Endothelial cell of umbilical vein (primary cell): ENCODE data around the gene ZNF587.

Experiments
- CTCF ChIP-seq, 2 donors: IDR thresholded peaks; 1 replicate in 1 of 2; 2 replicates in 1 of 2; pipeline ENCODE4 v1.5.1; 2011; ENCODE audit warnings: low read length in 2 of 2, mild to moderate bottlenecking in 2 of 2, moderate library complexity in 2 of 2, control low read depth in 1 of 2, inconsistent platforms in 1 of 2, low read depth in 1 of 2; ENCODE audit not compliant: insufficient read depth in 1 of 2; ENCODE audit errors: extremely low read depth in 1 of 2
- EZH2 ChIP-seq: IDR thresholded peaks from 2 replicates; pipeline ENCODE4 v1.6.1; 2012; ENCODE audit warnings: borderline replicate concordance, low read depth, mild to moderate bottlenecking, moderate library complexity, low read length, inconsistent platforms; ENCODE audit not compliant: severe bottlenecking
- FOS ChIP-seq: IDR thresholded peaks from 2 replicates; pipeline ENCODE4 v1.6.1; 2011; ENCODE audit warnings: mild to moderate bottlenecking, low read length, moderate library complexity, borderline replicate concordance; ENCODE audit not compliant: insufficient read depth
- JUN ChIP-seq: IDR thresholded peaks from 2 replicates; pipeline ENCODE4 v1.6.1; 2011; ENCODE audit warnings: borderline replicate concordance, low read depth; ENCODE audit not compliant: insufficient read length, insufficient read depth
- MAX ChIP-seq: IDR thresholded peaks from 2 replicates; pipeline ENCODE4 v1.6.1; 2011; ENCODE audit not compliant: insufficient read depth, insufficient read length
- MYC ChIP-seq: IDR thresholded peaks from one replicate; pipeline ENCODE4 v1.6.1; 2011; ENCODE audit warnings: mild to moderate bottlenecking, low read depth, low read length
- POLR2A ChIP-seq: IDR thresholded peaks from 2 replicates; pipeline ENCODE4 v1.6.1; 2012; ENCODE audit warnings: low read depth, mild to moderate bottlenecking, control low read depth, low read length
- POLR2AphosphoS5 ChIP-seq: IDR thresholded peaks from 2 replicates; pipeline ENCODE4 v1.6.1; 2012; ENCODE audit warnings: low read depth, mild to moderate bottlenecking, control low read depth, low read length, moderate library complexity; ENCODE audit not compliant: insufficient read depth

- no peak for TF ChIP-seq CTCF (IDR thresholded peaks at IDR 0.05; ENCODE audit: extremely low read depth in 1 of 2, insufficient read depth in 1 of 2, low read depth in 1 of 2, low read length in 2 of 2)
- TF ChIP-seq POLR2A: no peak
- TF ChIP-seq FOS: no peak
- TF ChIP-seq EZH2: no peak
- no peak for TF ChIP-seq MYC
- TF ChIP-seq JUN: no peak
- no peak for TF ChIP-seq POLR2AphosphoS5
- no peak for TF ChIP-seq MAX
These were observed 20.3 kb upstream of the ZNF587 start for GRCh38 chr19:57829316-57829715.
